Inflammatory macrophage treated with lipopolysaccharide for 1 hour (primary cell): ENCODE measurements around the gene NEDD9.
A peak's percentile ranks its signal among the peaks of the same experiment; 100 is the strongest.

Experiments
- DNase-seq, 2 donors: peaks; one replicate each; pipeline ENCODE4 v3.0.0-alpha.2; 2020 to 2022

NEDD9 gene

GRCh38 chr6:11217360-11218101 is 14.9 kb downstream of the NEDD9 start:
- no peak for DNase-seq

GRCh38 chr6:11215773-11216172 is 16.7 kb downstream of the NEDD9 start:
- DNase-seq = no peak

GRCh38 chr6:11214901-11215300 is 17.6 kb downstream of the NEDD9 start:
- DNase-seq = no peak

- no peak for DNase-seq
Measured at GRCh38 chr6:11214084-11214833, 18.2 kb downstream of the NEDD9 start.

- no peak for DNase-seq
Measured at GRCh38 chr6:11213422-11214021, 18.9 kb downstream of the NEDD9 start.

GRCh38 chr6:11212664-11213063 is 19.8 kb downstream of the NEDD9 start:
- peak; percentile 88 to 90 for DNase-seq

- DNase-seq = no peak
Measured at GRCh38 chr6:11211254-11211653, 21.2 kb downstream of the NEDD9 start.

- DNase-seq = no peak
Measured at GRCh38 chr6:11210386-11211138, 21.9 kb downstream of the NEDD9 start.

GRCh38 chr6:11209906-11210305 is 22.6 kb downstream of the NEDD9 start:
- DNase-seq = peak; percentile 55 to 84

- no peak for DNase-seq
Measured at GRCh38 chr6:11209369-11209768, 23.1 kb downstream of the NEDD9 start.

- DNase-seq = no peak
Measured at GRCh38 chr6:11208854-11209253, 23.6 kb downstream of the NEDD9 start.

- no peak for DNase-seq
Measured at GRCh38 chr6:11208267-11208666, 24.2 kb downstream of the NEDD9 start.

GRCh38 chr6:11207199-11207968 is 25.1 kb downstream of the NEDD9 start:
- peak; percentile 93 to 98 for DNase-seq

- DNase-seq = peak; percentile 61 to 73
Measured at GRCh38 chr6:11206576-11206975, 25.9 kb downstream of the NEDD9 start.

GRCh38 chr6:11204794-11205366 is 27.6 kb downstream of the NEDD9 start:
- DNase-seq = no peak

GRCh38 chr6:11204005-11204399 is 28.5 kb downstream of the NEDD9 start:
- DNase-seq = no peak

GRCh38 chr6:11203306-11204004 is 29.0 kb downstream of the NEDD9 start:
- DNase-seq = no peak

- no peak for DNase-seq
Measured at GRCh38 chr6:11202513-11203305, 29.8 kb downstream of the NEDD9 start.

GRCh38 chr6:11201772-11202512 is 30.5 kb downstream of the NEDD9 start:
- no peak for DNase-seq

- no peak for DNase-seq
Measured at GRCh38 chr6:11201015-11201414, 31.5 kb downstream of the NEDD9 start.
